GM12872 (cell line): ENCODE data around the gene ERCC2.

ENCODE experiments used
- CTCF ChIP-seq: IDR thresholded peaks from 3 replicates; pipeline ENCODE4 v1.5.1; 2011; ENCODE audit warnings: low read depth, mild to moderate bottlenecking, low read length, moderate library complexity; ENCODE audit not compliant: insufficient read depth

ERCC2 gene

GRCh38 chr19:45370410-45371204, at the start of gene ERCC2:
TSS of gene ERCC2 (minus strand) at chr19:45370573. CDS start at chr19:45370540, 33 bp downstream.
- no peak for TF ChIP-seq CTCF

- TF ChIP-seq CTCF, result no peak
These were observed 49.5 kb upstream of the ERCC2 start for GRCh38 chr19:45419895-45420294.

- TF ChIP-seq CTCF, result no peak
These were observed 49.0 kb upstream of the ERCC2 start for GRCh38 chr19:45419396-45419795.

- no peak for TF ChIP-seq CTCF
These were observed 48.4 kb upstream of the ERCC2 start for GRCh38 chr19:45418802-45419201.

GRCh38 chr19:45417151-45417550, 46.8 kb upstream of the ERCC2 start:
- no peak for TF ChIP-seq CTCF

- TF ChIP-seq CTCF, result no peak
These were observed 44.1 kb upstream of the ERCC2 start for GRCh38 chr19:45414468-45414867.

- no peak for TF ChIP-seq CTCF
These were observed 43.1 kb upstream of the ERCC2 start for GRCh38 chr19:45413497-45413896.
